HG03439 (cell line): ENCODE measurements around the gene CACNA1B.
A peak's percentile ranks its signal among the peaks of the same experiment; 100 is the strongest.
"Not testable (repeated sequence)": the region's sequence is repeated elsewhere in the genome, so short reads cannot be mapped to it uniquely, and the experiment has no call there.

Experiments used
- ATAC-seq: cut with Tn5 transposase; IDR thresholded peaks from one replicate; pipeline ENCODE4 v1.9.1; 2021; ENCODE audit warnings: mild to moderate bottlenecking, moderate library complexity; ENCODE audit not compliant: unreplicated experiment

Gene CACNA1B

GRCh38 chr9:138112090-138112748 is 234.6 kb downstream of the CACNA1B start:
- ATAC-seq = no peak

DNA sequence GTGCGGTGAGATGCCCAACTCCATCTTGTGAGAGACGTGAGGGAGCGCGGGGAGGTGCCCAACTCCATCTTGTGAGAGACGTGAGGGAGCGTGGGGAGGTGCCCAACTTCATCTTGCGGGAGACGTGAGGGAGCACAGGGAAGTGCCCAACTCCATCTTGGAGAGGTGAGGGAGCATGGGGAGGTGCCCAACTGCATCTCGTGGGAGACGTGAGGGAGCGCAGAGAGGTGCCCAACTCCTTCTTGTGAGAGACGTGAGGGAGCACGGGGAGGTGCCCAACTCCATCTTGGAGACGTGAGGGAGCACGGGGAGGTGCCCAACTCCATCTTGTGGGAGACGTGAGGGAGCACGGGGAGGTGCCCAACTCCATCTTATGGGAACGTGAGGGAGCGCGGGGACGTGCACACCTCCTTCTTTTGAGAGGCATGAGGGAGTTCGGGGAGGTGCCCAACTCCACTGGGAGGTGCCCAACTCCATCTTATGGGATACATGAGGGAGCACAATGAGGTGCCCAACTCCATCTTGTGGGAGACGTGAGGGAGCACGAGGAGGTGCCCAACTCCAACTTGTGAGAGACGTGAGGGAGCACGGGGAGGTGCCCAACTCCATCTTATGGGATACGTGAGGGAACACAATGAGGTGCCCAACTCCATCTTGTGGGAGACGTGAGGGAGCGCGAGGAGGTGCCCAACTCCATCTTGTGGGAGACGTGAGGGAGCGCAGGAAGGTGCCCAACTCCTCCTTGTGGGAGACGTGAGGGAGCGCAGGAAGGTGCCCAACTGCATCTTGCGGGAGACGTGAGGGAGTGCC is 235.4 kb downstream of the CACNA1B start:
- no peak for ATAC-seq

DNA sequence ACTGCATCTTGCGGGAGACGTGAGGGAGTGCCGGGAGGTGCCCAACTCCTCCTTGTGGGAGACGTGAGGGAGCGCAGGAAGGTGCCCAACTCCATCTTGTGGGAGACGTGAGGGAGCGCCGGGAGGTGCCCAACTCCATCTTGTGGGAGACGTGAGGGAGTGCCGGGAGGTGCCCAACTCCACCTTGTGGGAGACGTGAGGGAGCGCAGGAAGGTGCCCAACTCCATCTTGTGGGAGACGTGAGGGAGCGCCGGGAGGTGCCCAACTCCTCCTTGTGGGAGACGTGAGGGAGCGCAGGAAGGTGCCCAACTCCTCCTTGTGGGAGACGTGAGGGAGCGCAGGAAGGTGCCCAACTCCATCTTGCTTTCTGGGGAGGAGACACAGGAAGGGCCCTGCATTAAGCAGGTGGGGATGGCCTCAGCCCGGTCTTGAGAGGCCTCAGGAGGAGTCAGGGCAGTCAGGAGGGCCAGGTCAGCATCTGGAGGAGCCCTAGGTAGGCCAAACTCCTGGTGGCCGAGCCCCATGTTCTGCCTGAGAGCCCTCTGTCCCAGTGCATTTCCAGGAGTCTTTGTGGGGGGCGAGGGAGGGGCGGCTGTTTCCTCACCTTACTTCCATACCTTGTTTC is 236.2 kb downstream of the CACNA1B start:
- not testable (repeated sequence) for ATAC-seq

DNA sequence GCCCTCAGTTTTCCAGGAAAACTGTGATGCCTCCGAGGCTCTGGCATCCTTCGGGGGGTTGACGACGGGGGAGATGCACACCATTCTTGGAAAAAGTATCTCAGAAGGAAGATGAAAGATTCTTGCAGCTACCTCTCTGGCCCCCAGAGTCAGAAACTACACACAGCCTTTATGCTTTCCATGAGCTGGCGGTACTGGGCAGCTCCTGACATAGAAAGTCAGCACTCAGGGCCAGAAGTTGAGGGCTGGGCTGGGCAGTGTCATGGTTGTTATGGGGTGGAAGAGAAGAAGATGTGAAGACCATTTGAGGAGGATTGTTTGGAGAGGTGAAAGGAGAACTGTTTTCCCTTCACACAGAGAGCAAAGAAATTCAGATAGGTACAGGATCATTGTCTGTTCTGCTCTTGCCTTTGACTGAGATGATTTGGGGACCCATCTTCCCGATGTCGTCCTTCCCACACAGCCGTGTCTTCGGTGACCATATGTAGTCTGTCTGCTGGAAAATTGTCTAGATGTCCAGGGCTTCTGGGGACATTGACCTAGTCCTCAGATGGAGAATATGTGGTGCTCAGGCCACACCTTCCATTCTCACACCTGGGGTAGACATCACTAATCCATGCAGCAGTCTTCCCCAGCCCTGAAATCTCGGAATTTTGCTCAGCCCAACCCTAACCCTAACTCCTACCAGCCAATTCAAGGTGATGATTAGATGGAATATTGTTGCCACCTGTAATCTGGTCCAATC is 237.1 kb downstream of the CACNA1B start:
- no peak for ATAC-seq

DNA sequence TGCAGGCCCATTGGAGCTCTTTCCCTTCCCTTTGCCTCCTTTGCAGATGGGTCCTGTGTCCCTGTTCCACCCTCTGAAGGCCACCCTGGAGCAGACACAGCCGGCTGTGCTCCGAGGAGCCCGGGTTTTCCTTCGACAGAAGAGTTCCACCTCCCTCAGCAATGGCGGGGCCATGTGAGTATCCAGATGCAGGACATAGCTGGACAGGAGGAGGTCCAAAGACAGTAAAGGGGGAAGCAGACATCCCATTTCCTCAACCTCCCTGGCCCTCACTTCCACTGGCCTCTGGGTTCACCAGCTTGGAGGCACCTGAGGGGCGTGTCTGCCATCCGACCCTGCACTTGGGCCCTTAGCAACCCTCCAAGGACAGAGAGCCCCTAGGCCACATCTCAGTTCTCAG is 237.9 kb downstream of the CACNA1B start:
- no peak for ATAC-seq

GRCh38 chr9:138116521-138116920 is 238.9 kb downstream of the CACNA1B start:
- no peak for ATAC-seq

DNA sequence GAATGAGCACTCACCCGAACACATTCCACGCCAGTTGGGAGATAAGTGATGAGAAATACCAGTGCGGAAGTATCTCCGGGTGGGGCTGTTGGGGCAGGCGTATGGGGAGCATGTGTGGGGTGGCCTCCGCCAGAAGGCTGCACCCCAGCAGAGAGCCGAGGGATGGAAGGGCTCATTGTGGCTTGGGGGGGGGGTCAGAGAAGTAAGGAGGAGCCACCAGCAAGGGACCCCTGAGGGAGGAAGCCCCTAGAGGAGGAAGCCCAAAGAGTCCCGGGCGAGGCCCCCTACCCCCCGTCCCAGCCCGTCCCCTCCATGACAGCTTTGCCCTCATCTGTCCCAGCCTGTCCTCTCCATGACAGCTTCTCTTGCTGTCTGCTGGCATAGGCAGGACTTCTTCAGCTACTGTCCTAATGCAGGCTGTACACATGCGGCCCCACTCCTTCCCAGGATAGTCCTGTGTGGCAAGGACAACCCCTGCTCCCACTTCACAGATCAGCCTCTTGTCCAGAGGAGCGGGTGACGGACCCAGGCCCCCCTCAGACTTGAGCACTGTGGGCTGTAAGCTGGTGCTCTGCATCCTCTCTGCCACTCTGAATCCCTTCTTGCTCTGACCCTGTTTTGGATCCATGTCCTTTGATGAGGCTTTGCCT is 239.6 kb downstream of the CACNA1B start:
- ATAC-seq = no peak

GRCh38 chr9:138117836-138118235 is 240.3 kb downstream of the CACNA1B start:
- no peak for ATAC-seq

- no peak for ATAC-seq
Measured at GRCh38 chr9:138118601-138119071, 241.1 kb downstream of the CACNA1B start.

- no peak for ATAC-seq
Measured at GRCh38 chr9:138119202-138120027, 241.8 kb downstream of the CACNA1B start.

- no peak for ATAC-seq
Measured at GRCh38 chr9:138120072-138120471, 242.5 kb downstream of the CACNA1B start.

DNA sequence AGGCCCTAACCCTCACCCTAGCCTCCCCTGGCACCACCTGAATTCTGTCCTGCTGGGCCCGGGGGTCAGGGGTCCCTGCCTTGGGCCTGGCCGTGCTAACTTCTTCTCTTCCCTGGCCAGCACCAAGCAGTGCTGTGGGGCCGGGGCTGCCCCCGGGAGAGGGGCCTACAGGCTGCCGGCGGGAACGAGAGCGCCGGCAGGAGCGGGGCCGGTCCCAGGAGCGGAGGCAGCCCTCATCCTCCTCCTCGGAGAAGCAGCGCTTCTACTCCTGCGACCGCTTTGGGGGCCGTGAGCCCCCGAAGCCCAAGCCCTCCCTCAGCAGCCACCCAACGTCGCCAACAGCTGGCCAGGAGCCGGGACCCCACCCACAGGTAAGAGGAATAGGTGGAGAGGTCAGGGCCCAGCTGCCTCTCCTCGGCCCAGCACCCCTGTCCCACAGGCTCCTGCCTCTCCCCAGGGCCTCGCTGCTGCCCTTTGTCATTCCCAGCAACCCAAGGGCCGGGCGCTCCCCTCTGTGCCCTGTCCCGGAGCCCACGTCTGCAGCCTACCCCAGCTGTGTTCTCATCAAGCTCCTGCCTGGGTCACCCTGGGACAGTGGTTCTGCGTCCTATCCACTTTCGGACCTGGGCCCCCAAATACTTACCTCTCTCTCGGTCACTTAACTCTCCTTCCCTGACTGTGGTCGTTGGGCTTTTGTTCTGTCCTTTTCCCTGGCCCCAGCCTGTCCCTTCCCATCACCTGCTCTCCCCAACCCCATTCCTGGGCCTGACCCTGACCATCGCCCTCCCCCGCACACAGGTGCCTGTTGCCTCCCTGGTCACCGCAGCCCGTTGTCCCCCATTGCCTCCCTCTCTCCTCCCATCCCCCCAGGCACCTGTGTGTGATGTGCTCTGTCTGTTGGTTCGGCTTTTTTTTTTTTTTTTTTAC is 243.2 kb downstream of the CACNA1B start:
- no peak for ATAC-seq

DNA sequence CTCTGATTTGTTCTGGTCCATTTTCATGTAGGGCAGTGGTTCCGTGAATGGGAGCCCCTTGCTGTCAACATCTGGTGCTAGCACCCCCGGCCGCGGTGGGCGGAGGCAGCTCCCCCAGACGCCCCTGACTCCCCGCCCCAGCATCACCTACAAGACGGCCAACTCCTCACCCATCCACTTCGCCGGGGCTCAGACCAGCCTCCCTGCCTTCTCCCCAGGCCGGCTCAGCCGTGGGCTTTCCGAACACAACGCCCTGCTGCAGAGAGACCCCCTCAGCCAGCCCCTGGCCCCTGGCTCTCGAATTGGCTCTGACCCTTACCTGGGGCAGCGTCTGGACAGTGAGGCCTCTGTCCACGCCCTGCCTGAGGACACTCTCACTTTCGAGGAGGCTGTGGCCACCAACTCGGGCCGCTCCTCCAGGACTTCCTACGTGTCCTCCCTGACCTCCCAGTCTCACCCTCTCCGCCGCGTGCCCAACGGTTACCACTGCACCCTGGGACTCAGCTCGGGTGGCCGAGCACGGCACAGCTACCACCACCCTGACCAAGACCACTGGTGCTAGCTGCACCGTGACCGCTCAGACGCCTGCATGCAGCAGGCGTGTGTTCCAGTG is 244.0 kb downstream of the CACNA1B start:
- no peak for ATAC-seq

DNA sequence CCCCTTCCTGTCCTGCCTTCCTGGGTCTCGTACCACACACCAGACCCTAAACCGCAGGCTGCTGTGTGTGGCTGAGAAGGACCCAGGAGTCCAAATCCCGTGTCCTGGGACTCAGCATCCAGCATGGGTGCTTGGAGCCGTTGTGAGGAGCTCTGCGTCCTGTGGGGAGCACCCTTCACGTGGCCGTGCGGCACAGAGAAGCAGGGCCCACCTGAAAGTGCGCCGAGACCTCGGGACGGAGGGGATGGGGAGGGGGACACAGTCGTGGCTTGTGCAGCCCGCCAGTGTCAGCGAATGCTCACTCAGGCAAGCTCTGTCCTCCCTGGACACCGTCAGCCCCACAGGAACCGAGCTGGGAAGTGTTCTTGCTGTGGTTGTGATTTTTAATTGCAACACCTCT is 244.6 kb downstream of the CACNA1B start:
- no peak for ATAC-seq

GRCh38 chr9:138122676-138123075 is 245.1 kb downstream of the CACNA1B start:
- ATAC-seq = no peak

DNA sequence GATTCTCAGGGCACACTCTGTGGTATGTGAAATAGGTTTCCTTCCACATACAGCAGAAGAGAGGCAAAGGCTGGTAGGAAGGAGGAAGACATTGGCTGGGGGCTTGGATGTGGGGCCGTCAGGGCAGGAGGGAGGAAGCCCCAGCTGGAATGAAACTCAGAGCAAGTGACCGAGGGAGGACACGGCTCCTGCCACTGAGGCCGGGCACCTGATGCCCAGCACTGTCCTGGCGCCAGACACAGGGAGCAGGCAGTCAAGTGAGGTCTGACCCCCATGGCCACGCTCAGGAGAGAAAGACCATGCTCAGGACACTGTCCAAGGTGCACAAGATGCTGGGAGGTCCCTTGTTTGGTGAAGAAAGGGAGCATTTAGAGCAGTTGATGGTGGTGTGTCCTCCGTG is 245.5 kb downstream of the CACNA1B start:
- ATAC-seq = no peak

- peak; percentile 69 for ATAC-seq
Measured at GRCh38 chr9:138126090-138126857, 248.7 kb downstream of the CACNA1B start.
